A673 (cell line): ENCODE data around the gene CDK5RAP2. TPM values are rescaled to one million over a fixed set of nuclear protein-coding genes. Genes with fewer than 3 reads are reported as not detected.
"Not testable (repeated sequence)": the region's sequence is repeated elsewhere in the genome, so short reads cannot be mapped to it uniquely, and the experiment has no call there.

ENCODE experiments used
- BruUV-seq: library from RNA; stranded (reverse); fragments of 400-500 nt; replicated peaks from 2 replicates; lab custom pipeline; 2021; lab: Mats Ljungman, UMichigan
- CTCF ChIA-PET: fragments of 300-600 bp; sonication (Branson Sonifier 250); formaldehyde crosslinking; loops from one replicate; lab custom pipeline; 2022; ENCODE audit warnings: antibody characterized with exemption; lab: Charles Lee
- POLR2A ChIA-PET: fragments of 300-600 bp; sonication (Branson Sonifier 250); formaldehyde crosslinking; loops from one replicate; lab custom pipeline; 2022; ENCODE audit warnings: antibody characterized with exemption; ENCODE audit not compliant: low non-redundant PET; lab: Charles Lee
- DNase-seq: peaks from one replicate; pipeline ENCODE4 v3.0.0-alpha.2; 2015; ENCODE audit warnings: low spot score
- H3K27ac ChIP-seq: fragments of 200-600 bp; sonication (generic); 2 replicates; pipeline ENCODE4 v1.5.1; 2016; ENCODE audit warnings: mixed run types, low read depth, mild to moderate bottlenecking, mixed read lengths, antibody characterized with exemption, low read length; ENCODE audit not compliant: poor library complexity, severe bottlenecking
- H3K27me3 ChIP-seq: fragments of 200-600 bp; sonication (generic); replicated peaks from 2 replicates; pipeline ENCODE4 v1.6.1; 2017; ENCODE audit warnings: mixed run types, low read depth, mild to moderate bottlenecking, mixed read lengths, antibody characterized with exemption, low read length; ENCODE audit not compliant: insufficient read depth, poor library complexity
- H3K36me3 ChIP-seq: fragments of 200-600 bp; sonication (generic); 2 replicates; pipeline ENCODE4 v1.6.1; 2016; ENCODE audit warnings: mixed run types, mild to moderate bottlenecking, mixed read lengths, antibody characterized with exemption, low read length; ENCODE audit not compliant: insufficient read depth, poor library complexity, severe bottlenecking
- H3K4me1 ChIP-seq: fragments of 200-600 bp; sonication (generic); 2 replicates; pipeline ENCODE4 v1.6.1; 2017; ENCODE audit warnings: mixed run types, mild to moderate bottlenecking, mixed read lengths, antibody characterized with exemption, low read length; ENCODE audit not compliant: insufficient read depth, poor library complexity, severe bottlenecking
- H3K4me3 ChIP-seq: fragments of 200-600 bp; sonication (generic); 2 replicates; pipeline ENCODE4 v1.5.1; 2016; ENCODE audit warnings: low read depth, mixed run types, mild to moderate bottlenecking, mixed read lengths, low read length; ENCODE audit not compliant: poor library complexity, severe bottlenecking
- H3K9me3 ChIP-seq: fragments of 200-600 bp; sonication (generic); 2 replicates; pipeline ENCODE4 v1.6.1; 2016; ENCODE audit warnings: mixed run types, low read depth, mild to moderate bottlenecking, mixed read lengths, antibody characterized with exemption, low read length; ENCODE audit not compliant: poor library complexity, severe bottlenecking
- EZH2 ChIP-seq: fragments of 200-600 bp; sonication (generic); IDR thresholded peaks from 2 replicates; pipeline ENCODE4 v1.6.1; 2017; ENCODE audit warnings: borderline replicate concordance, low read depth, mild to moderate bottlenecking, mixed read lengths, antibody characterized with exemption, low read length; ENCODE audit not compliant: poor library complexity, severe bottlenecking
- intact Hi-C: fragments of 100-400 bp; cut with micrococcal nuclease; formaldehyde crosslinking; loops from one replicate; pipeline ENCODE4 v1.10.0; 2022; ENCODE audit not compliant: unreplicated experiment
- total RNA-seq: library from RNA; stranded (reverse); gene quantifications from 2 replicates; pipeline ENCODE4 v1.2.3, GENCODE V29; 2021
- TF ChIP-seq, protein P1 (sequence below): fragments of 300-800, 200-600 bp; sonication (generic); conservative IDR thresholded peaks from 2 replicates; pipeline ENCODE4 v1.5.1; 2017; ENCODE audit warnings: low read depth, mild to moderate bottlenecking, antibody characterized with exemption, low read length, moderate library complexity, mixed read lengths

Gene CDK5RAP2
- total RNA-seq, 1 experiment from 2014 or later = 94.5 TPM

DNA sequence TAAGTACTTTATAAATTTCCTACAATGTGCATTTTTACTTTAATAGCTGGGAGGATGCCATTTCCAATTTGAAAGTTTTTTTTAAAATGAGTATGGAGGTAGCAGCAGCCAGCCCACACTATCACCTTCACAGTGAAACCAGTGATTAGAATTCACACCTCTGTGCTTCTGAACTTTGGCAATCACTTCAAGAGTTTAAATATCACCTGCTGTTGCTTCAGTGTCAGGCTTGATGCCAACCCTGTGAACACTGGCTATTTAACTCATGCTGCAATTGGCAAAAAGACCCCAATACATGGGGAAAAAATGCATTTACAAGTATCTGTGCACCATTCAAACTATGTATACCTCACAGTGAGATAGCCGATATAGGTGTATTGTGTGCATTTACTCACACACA lies 57.4 kb downstream of the CDK5RAP2 start:
- no peaks in the 10 kb centered on the region for H3K27me3 ChIP-seq
- CTCF ChIA-PET = no interaction called here
- no peak overlapping the region for H3K27ac ChIP-seq
- H3K36me3 ChIP-seq = peaks cover 69% of the 10 kb centered on the region
- no peaks in the 10 kb centered on the region for H3K4me1 ChIP-seq
- DNase-seq = no peak
- H3K4me3 ChIP-seq = no peak overlapping the region
- no peaks in the 10 kb centered on the region for H3K9me3 ChIP-seq
- BruUV-seq = no TSS peak
- intact Hi-C loops = no loop called here
- TF ChIP-seq, protein P1, sequence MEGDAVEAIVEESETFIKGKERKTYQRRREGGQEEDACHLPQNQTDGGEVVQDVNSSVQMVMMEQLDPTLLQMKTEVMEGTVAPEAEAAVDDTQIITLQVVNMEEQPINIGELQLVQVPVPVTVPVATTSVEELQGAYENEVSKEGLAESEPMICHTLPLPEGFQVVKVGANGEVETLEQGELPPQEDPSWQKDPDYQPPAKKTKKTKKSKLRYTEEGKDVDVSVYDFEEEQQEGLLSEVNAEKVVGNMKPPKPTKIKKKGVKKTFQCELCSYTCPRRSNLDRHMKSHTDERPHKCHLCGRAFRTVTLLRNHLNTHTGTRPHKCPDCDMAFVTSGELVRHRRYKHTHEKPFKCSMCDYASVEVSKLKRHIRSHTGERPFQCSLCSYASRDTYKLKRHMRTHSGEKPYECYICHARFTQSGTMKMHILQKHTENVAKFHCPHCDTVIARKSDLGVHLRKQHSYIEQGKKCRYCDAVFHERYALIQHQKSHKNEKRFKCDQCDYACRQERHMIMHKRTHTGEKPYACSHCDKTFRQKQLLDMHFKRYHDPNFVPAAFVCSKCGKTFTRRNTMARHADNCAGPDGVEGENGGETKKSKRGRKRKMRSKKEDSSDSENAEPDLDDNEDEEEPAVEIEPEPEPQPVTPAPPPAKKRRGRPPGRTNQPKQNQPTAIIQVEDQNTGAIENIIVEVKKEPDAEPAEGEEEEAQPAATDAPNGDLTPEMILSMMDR = no peak
- TF ChIP-seq EZH2 = no peak
- POLR2A ChIA-PET = no interaction called here

DNA sequence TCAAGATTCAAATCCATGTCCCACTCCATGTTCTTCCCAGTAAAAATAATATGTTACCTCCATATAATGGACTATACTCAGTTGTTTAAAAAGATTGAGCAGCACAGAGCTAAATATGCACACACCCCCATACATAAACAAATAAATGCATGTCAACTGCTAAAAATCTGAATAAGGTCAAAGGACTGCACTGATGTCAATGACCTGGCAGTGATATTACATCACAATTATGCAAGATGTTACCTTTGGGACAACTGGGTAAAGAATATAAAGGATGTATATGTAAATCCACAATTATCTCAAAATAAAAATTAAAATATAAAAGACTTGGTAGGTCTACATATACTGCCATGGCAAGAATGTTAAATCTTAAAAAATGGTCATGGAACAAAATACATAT lies 57.9 kb downstream of the CDK5RAP2 start:
- Histone ChIP-seq H3K4me3 (no peak overlapping the region), H3K36me3 (peaks cover 69% of the 10 kb centered on the region), H3K27me3 (no peaks in the 10 kb centered on the region), H3K9me3 (no peaks in the 10 kb centered on the region), H3K27ac (no peak overlapping the region), H3K4me1 (no peaks in the 10 kb centered on the region)
- no peak for DNase-seq
- intact Hi-C loops = no loop called here
- BruUV-seq = no TSS peak
- ChIA-PET POLR2A (no interaction called here), CTCF (interaction anchor here (0.7 kb wide), 1 partner anchor 9 kb away, joined by 8 read pairs; no protein-coding TSS in a partner anchor)
- TF ChIP-seq, protein P1 = no peak
- no peak for TF ChIP-seq EZH2

DNA sequence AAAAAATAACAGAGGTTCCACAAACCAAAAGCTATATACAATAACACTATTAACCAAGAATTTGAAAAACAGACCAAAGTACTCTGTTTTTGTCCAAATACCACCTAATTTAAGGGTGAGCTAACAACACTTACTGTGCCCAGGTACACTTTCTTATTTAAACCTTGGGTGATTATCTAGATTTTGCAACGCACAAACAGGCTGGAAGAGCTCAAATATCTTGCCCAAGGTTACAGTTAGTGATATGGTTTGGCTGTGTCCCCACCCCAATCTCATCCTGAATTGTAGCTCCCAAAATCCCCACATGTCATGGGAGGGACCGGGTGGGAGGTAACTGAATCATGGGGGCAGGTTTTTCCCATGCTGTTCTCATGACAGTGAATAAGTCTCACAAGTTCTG lies 58.9 kb downstream of the CDK5RAP2 start:
- no peak for DNase-seq
- peaks cover 66% of the 10 kb centered on the region for H3K36me3 ChIP-seq
- ChIA-PET CTCF (no interaction called here), POLR2A (no interaction called here)
- no peak overlapping the region for H3K4me3 ChIP-seq
- no peaks in the 10 kb centered on the region for H3K9me3 ChIP-seq
- H3K27ac ChIP-seq = no peak overlapping the region
- intact Hi-C loops = no loop called here
- no peaks in the 10 kb centered on the region for H3K4me1 ChIP-seq
- H3K27me3 ChIP-seq = no peaks in the 10 kb centered on the region
- BruUV-seq = no TSS peak
- TF ChIP-seq, protein P1 = no peak
- TF ChIP-seq EZH2 = no peak

DNA sequence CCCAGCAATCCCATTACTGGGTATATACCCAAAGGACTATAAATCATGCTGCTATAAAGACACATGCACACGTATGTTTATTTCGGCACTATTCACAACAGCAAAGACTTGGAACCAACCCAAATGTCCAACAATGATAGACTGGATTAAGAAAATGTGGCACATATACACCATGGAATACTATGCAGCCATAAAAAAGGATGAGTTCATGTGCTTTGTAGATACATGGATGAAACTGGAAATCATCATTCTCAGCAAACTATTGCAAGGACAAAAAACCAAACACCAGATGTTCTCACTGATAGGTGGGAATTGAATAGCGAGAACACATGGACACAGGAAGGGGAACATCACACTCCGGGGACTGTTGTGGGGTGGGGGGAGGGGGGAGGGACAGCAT lies 64.0 kb downstream of the CDK5RAP2 start:
- H3K4me1 ChIP-seq, CTCF ChIA-PET, H3K9me3 ChIP-seq, H3K27ac ChIP-seq, DNase-seq, H3K27me3 ChIP-seq, intact Hi-C loops, BruUV-seq, H3K4me3 ChIP-seq, POLR2A ChIA-PET: not testable (repeated sequence)
- peaks cover 62% of the 10 kb centered on the region for H3K36me3 ChIP-seq

DNA sequence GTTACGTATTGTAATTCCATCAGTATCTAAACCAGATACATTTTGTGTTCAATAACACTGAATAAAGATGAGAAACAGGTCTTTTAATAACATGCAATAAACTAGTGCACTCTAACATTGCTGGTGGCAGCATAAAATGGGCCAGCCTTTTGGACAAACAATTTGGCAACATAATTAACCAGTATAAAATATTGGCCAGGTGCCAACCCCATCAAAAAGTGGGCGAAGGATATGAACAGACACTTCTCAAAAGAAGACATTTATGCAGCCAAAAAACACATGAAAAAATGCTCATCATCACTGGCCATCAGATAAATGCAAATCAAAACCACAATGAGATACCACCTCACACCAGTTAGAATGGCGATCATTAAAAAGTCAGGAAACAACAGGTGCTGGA lies 64.5 kb downstream of the CDK5RAP2 start:
- H3K4me3 ChIP-seq, POLR2A ChIA-PET, H3K4me1 ChIP-seq, DNase-seq, intact Hi-C loops, H3K27ac ChIP-seq, CTCF ChIA-PET, H3K27me3 ChIP-seq, H3K9me3 ChIP-seq, BruUV-seq: not testable (repeated sequence)
- H3K36me3 ChIP-seq = peaks cover 66% of the 10 kb centered on the region
